Right atrium auricular region (tissue), 2 donors: Measurements from ENCODE around the gene KL. TPM values are rescaled to one million over a fixed set of nuclear protein-coding genes. Genes with fewer than 3 reads are reported as not detected.
A peak's percentile ranks its signal among the peaks of the same experiment; 100 is the strongest.

ENCODE experiments used
- DNase-seq: peaks from one replicate; pipeline ENCODE4 v3.0.0-alpha.2; 2019; ENCODE audit warnings: low spot score
- H3K27ac ChIP-seq, 2 donors: fragments of 200-600 bp; sonication (generic); 1 replicate in 1 of 2; 2 replicates in 1 of 2; pipeline ENCODE4 v1.5.1; 2016 to 2019
- H3K27me3 ChIP-seq, 2 donors: fragments of 200-600 bp; sonication (generic); one replicate each; pipeline versions ENCODE4 v1.5.1 to v1.6.0; 2017 to 2019
- H3K36me3 ChIP-seq: fragments of 200-600 bp; sonication (generic); one replicate; pipeline ENCODE4 v1.5.1; 2016
- H3K4me1 ChIP-seq, 2 donors: fragments of 200-600 bp; sonication (generic); one replicate each; pipeline versions ENCODE4 v1.5.1 to v1.6.0; 2017 to 2019
- H3K4me3 ChIP-seq, 2 donors: fragments of 200-600 bp; sonication (generic); 1 replicate in 1 of 2; 2 replicates in 1 of 2; pipeline ENCODE4 v1.5.1; 2017 to 2019; ENCODE audit warnings: mild to moderate bottlenecking in 1 of 2, moderate library complexity in 1 of 2
- H3K9me3 ChIP-seq, 2 donors: fragments of 200-600 bp; sonication (generic); one replicate each; pipeline ENCODE4 v1.5.1; 2019
- CTCF ChIP-seq, 2 donors: fragments of 200-600 bp; sonication (generic); IDR thresholded peaks; one replicate each; pipeline ENCODE4 v1.5.1; 2019; ENCODE audit warnings: antibody characterized with exemption in 2 of 2
- total RNA-seq, 2 donors: library from RNA; depleted of rRNA; stranded (reverse); fragments of >200 nt; gene quantifications; one replicate each; pipeline ENCODE4 v1.1.0, GENCODE V29; 2016

The KL gene
- total RNA-seq, 2 donors from 2014 or later = 1.4 to 2.4 TPM

GRCh38 chr13:33051632-33052031, 35.4 kb downstream of the KL start:
- H3K27ac ChIP-seq = no peak overlapping the region
- no peaks in the 10 kb centered on the region for H3K27me3 ChIP-seq

GRCh38 chr13:33052506-33053280, 36.5 kb downstream of the KL start:
- H3K9me3 ChIP-seq = no peaks in the 10 kb centered on the region
- H3K27ac ChIP-seq = peak overlapping the region; percentile 17 to 31
- TF ChIP-seq CTCF (IDR thresholded peaks at IDR 0.05) = no peak
- H3K4me3 ChIP-seq = no peak overlapping the region
- no peaks in the 10 kb centered on the region for H3K27me3 ChIP-seq
- no peaks in the 10 kb centered on the region for H3K36me3 ChIP-seq
- H3K4me1 ChIP-seq = peaks cover 0 to 8% of the 10 kb centered on the region in 2 donors
- no peak for DNase-seq

More at GRCh38 chr13:33051632-33052031, 35.4 kb downstream of the KL start:
- TF ChIP-seq CTCF (IDR thresholded peaks at IDR 0.05) = no peak
- H3K4me1 ChIP-seq = no peaks in the 10 kb centered on the region
- no peaks in the 10 kb centered on the region for H3K36me3 ChIP-seq
- H3K9me3 ChIP-seq = no peaks in the 10 kb centered on the region
- no peak for DNase-seq
- no peak overlapping the region for H3K4me3 ChIP-seq

- H3K27ac ChIP-seq = peak overlapping the region; percentile 17 to 31
- no peak for DNase-seq
- no peak for TF ChIP-seq CTCF (IDR thresholded peaks at IDR 0.05)
- H3K4me3 ChIP-seq = no peak overlapping the region
- no peaks in the 10 kb centered on the region for H3K9me3 ChIP-seq
- no peaks in the 10 kb centered on the region for H3K27me3 ChIP-seq
- H3K4me1 ChIP-seq = peaks cover 0 to 12% of the 10 kb centered on the region in 2 donors
- H3K36me3 ChIP-seq = no peaks in the 10 kb centered on the region
These were observed 37.3 kb downstream of the KL start for GRCh38 chr13:33053397-33054066.

GRCh38 chr13:33057019-33057780, 41.0 kb downstream of the KL start:
- no peaks in the 10 kb centered on the region for H3K27me3 ChIP-seq
- H3K36me3 ChIP-seq = no peaks in the 10 kb centered on the region
- TF ChIP-seq CTCF (IDR thresholded peaks at IDR 0.05) = peak in 1 of 2 donors; percentile 54
- H3K27ac ChIP-seq = peak overlapping the region; percentile 13 to 24
- H3K4me1 ChIP-seq = peaks cover 0 to 12% of the 10 kb centered on the region in 2 donors
- H3K9me3 ChIP-seq = no peaks in the 10 kb centered on the region
- no peak overlapping the region for H3K4me3 ChIP-seq
- no peak for DNase-seq

GRCh38 chr13:33058776-33059327, 42.6 kb downstream of the KL start:
- no peak overlapping the region for H3K4me3 ChIP-seq
- TF ChIP-seq CTCF (IDR thresholded peaks at IDR 0.05) = no peak
- DNase-seq = no peak
- no peaks in the 10 kb centered on the region for H3K36me3 ChIP-seq
- peaks cover 0 to 12% of the 10 kb centered on the region in 2 donors for H3K4me1 ChIP-seq
- H3K27ac ChIP-seq = no peak overlapping the region
- H3K9me3 ChIP-seq = no peaks in the 10 kb centered on the region
- H3K27me3 ChIP-seq = no peaks in the 10 kb centered on the region
